GM19099 (cell line): ENCODE data around the gene TMEM231.

ENCODE experiments used
- POLR2A ChIP-seq: IDR thresholded peaks from 3 replicates; pipeline ENCODE4 v1.6.1; 2011; ENCODE audit warnings: low read depth; ENCODE audit not compliant: insufficient read length; ENCODE audit errors: extremely low read depth

The TMEM231 gene

GRCh38 chr16:75555707-75556430, at the start of gene TMEM231:
TMEM231 (minus strand) TSS chr16:75556252; CDS start chr16:75556209, 43 bp downstream.
- TF ChIP-seq POLR2A, result peak; percentile 43

- TF ChIP-seq POLR2A, result no peak
Observed at GRCh38 chr16:75603241-75603640, 47.2 kb upstream of the TMEM231 start.

GRCh38 chr16:75599452-75600277, 43.6 kb upstream of the TMEM231 start:
- TF ChIP-seq POLR2A, result no peak

- no peak for TF ChIP-seq POLR2A
Observed at GRCh38 chr16:75593825-75594820, 38.1 kb upstream of the TMEM231 start.

- no peak for TF ChIP-seq POLR2A
Observed at GRCh38 chr16:75593308-75593707, 37.3 kb upstream of the TMEM231 start.

- no peak for TF ChIP-seq POLR2A
Observed at GRCh38 chr16:75590920-75591843, 35.1 kb upstream of the TMEM231 start.

GRCh38 chr16:75589306-75589705, 33.3 kb upstream of the TMEM231 start:
- TF ChIP-seq POLR2A, result no peak

GRCh38 chr16:75588716-75589115, 32.7 kb upstream of the TMEM231 start:
- TF ChIP-seq POLR2A, result no peak

- no peak for TF ChIP-seq POLR2A
Observed at GRCh38 chr16:75584108-75584507, 28.1 kb upstream of the TMEM231 start.

GRCh38 chr16:75579281-75579834, 23.3 kb upstream of the TMEM231 start:
- TF ChIP-seq POLR2A, result no peak

GRCh38 chr16:75578725-75579124, 22.7 kb upstream of the TMEM231 start:
- TF ChIP-seq POLR2A, result no peak

- TF ChIP-seq POLR2A, result no peak
Observed at GRCh38 chr16:75578212-75578611, 22.2 kb upstream of the TMEM231 start.

- TF ChIP-seq POLR2A, result no peak
Observed at GRCh38 chr16:75576384-75576811, 20.3 kb upstream of the TMEM231 start.
